ENCODE results near the gene TMPRSS13. TPM values are rescaled to one million over a fixed set of nuclear protein-coding genes. Genes with fewer than 3 reads are reported as not detected.
A peak's percentile ranks its signal among the peaks of the same experiment; 100 is the strongest.

TMPRSS13 gene
- total RNA-seq, 3 donors from 2014 or later: 0.32 to 1.9 (median 0.72) TPM

DNA sequence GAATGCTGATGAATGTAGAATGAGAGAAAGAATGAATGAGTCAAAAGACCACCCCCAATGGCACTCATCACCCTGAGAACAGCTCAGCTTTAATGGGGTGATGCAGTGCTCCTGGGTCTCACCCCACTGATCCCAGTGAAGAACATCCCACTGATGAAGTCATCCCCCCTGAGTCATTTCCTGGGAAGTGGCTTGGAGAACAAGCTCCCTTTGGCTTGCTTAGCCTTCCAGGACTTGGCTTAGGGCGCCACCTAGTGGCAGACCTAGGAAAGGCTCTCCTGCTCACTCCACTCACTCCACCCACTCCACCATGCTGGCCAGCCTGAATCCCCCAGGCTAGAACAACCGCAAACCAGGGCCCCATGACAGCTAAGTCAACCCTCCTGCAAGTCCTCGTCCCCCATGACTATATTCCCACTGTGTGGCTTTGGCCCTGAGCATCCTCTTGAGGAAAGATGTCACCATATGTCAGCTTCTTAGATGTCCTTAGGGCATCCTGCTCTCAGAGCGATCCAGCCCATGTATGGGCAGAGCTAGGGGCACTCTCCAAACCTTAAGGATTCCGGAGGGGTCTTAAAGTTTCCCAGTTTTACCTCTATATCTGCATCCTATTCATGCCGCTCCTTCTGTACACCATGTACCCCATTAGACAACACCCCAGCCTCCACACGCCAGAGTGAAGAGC is 17.8 kb upstream of the TMPRSS13 start:
- Histone ChIP-seq H3K4me3 (no peak overlapping the region), H3K4me1 (ENCODE audit: low read depth) (no peaks in the 10 kb centered on the region), H3K36me3 (ENCODE audit: low read depth) (no peaks in the 10 kb centered on the region), H3K9me3 (no peaks in the 10 kb centered on the region)
- TF ChIP-seq, protein P1, sequence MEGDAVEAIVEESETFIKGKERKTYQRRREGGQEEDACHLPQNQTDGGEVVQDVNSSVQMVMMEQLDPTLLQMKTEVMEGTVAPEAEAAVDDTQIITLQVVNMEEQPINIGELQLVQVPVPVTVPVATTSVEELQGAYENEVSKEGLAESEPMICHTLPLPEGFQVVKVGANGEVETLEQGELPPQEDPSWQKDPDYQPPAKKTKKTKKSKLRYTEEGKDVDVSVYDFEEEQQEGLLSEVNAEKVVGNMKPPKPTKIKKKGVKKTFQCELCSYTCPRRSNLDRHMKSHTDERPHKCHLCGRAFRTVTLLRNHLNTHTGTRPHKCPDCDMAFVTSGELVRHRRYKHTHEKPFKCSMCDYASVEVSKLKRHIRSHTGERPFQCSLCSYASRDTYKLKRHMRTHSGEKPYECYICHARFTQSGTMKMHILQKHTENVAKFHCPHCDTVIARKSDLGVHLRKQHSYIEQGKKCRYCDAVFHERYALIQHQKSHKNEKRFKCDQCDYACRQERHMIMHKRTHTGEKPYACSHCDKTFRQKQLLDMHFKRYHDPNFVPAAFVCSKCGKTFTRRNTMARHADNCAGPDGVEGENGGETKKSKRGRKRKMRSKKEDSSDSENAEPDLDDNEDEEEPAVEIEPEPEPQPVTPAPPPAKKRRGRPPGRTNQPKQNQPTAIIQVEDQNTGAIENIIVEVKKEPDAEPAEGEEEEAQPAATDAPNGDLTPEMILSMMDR (IDR thresholded peaks at IDR 0.05): peak; percentile 80
- DNase-seq: peak; percentile 85 to 92 (median 90)
- intact Hi-C loops (cut with DNase I, micrococcal nuclease): loop anchor here (2.0 to 5.0 kb wide), 2 partner anchors 104 to 105 kb away; no protein-coding TSS in a partner anchor
- ATAC-seq: peak; percentile 94

DNA sequence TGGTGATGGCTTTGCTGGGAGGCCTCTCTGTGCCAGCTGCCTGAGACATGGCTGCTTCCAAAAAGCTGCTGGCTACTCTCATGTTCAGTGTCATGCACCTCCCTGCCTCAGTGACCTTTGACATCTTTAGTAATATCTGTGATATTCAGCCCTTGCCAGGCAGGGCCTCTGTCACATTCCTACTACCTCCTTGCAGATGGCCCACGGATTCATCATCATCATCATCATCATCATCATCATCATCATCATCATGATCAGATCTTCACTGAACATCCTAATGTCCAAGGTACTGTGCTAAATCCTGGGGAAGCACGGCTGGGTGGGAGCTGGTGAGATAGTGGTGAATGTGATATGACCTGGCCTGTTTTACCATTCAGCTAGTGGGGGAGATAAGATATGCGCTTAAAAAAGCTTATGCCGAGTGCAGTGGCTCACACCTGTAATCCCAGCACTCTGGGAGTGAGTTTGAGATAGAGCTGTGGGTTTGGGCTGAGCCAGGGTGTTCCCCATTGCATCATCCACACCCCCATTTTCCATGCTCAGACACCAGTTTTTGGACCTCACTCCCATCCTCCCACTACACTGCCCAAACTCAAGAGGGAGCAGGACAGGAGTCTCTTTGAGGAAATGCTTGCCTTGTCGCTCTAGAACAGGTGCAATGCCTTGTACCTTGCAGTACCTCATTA is 17.1 kb upstream of the TMPRSS13 start:
- Histone ChIP-seq H3K4me3 (no peak overlapping the region), H3K4me1 (ENCODE audit: low read depth) (no peaks in the 10 kb centered on the region), H3K36me3 (ENCODE audit: low read depth) (no peaks in the 10 kb centered on the region), H3K9me3 (no peaks in the 10 kb centered on the region)
- DNase-seq (no peak), ATAC-seq (no peak)
- TF ChIP-seq, protein P1 (IDR thresholded peaks at IDR 0.05): no peak
- intact Hi-C loops (cut with DNase I, micrococcal nuclease): loop anchor here (2.0 to 5.0 kb wide), 2 partner anchors 103 to 104 kb away; no protein-coding TSS in a partner anchor

DNA sequence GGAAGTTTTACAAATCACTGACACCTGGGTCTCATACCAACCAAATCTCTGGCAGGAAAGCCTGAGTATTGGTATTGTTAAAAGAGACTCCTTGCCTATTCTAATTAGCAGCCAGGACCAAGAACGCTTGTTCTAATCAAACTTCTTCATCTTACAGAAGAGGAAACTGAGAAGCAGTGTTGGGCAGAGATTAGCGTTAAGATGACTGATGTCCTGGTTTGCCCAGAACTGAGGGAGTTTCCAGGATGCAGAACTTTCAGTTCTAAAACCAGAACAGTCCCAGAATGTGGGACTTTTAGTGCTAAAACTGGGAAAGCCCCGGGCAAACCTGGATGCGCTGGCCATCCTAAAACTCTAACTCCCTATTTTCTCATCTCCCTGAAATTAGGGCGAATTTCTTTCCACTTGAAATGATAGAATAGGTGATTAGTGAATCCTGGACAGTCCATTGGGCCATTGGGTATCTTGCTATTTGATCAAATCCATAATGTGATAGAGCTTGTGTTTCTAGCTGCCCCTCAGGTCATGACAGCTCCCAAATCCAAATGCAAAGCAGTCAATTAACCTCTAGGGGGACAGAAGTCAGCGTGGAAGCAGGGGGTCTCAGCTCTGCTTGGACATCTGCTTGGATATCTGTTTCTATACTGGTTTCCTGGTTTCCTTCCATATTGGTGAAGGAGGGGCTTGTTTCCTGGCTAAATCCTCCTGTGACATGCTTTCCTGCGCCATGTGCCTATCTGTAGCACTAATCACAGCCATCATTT is 16.0 kb upstream of the TMPRSS13 start:
- ATAC-seq (no peak), DNase-seq (no peak)
- no peaks in the 10 kb centered on the region for H3K36me3 ChIP-seq (ENCODE audit: low read depth)
- TF ChIP-seq, protein P1 (IDR thresholded peaks at IDR 0.05): no peak
- H3K9me3 ChIP-seq: no peaks in the 10 kb centered on the region
- no peak overlapping the region for H3K4me3 ChIP-seq
- no peaks in the 10 kb centered on the region for H3K4me1 ChIP-seq (ENCODE audit: low read depth)
- intact Hi-C loops (cut with DNase I, micrococcal nuclease): loop anchor here in 1 of 2 donors (5.0 kb wide), 1 partner anchor 103 kb away; no protein-coding TSS in a partner anchor

DNA sequence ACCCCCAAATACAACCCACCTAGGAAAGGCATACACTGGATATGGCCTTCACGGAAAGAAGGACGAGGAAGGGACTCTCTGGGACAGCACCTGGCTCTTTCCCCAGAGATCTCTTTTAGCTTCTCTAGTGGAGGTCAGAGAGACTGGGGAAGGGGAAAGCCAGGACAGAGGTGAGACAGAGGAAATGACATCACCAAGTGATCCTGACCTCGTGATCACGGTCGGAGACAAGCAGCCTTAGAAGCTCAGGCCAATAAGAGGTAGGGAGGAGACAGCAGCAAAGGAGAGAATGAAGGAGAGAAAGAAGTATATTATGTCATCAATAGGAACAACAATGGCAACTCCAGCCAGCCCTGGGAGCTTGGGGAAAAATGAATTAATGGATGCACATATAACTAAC is 15.4 kb upstream of the TMPRSS13 start:
- H3K9me3 ChIP-seq: no peaks in the 10 kb centered on the region
- H3K36me3 ChIP-seq (ENCODE audit: low read depth): no peaks in the 10 kb centered on the region
- H3K4me1 ChIP-seq (ENCODE audit: low read depth): no peaks in the 10 kb centered on the region
- no peak for DNase-seq
- TF ChIP-seq, protein P1 (IDR thresholded peaks at IDR 0.05): no peak
- ATAC-seq: no peak
- no peak overlapping the region for H3K4me3 ChIP-seq
- intact Hi-C loops (cut with DNase I, micrococcal nuclease): no loop called here

DNA sequence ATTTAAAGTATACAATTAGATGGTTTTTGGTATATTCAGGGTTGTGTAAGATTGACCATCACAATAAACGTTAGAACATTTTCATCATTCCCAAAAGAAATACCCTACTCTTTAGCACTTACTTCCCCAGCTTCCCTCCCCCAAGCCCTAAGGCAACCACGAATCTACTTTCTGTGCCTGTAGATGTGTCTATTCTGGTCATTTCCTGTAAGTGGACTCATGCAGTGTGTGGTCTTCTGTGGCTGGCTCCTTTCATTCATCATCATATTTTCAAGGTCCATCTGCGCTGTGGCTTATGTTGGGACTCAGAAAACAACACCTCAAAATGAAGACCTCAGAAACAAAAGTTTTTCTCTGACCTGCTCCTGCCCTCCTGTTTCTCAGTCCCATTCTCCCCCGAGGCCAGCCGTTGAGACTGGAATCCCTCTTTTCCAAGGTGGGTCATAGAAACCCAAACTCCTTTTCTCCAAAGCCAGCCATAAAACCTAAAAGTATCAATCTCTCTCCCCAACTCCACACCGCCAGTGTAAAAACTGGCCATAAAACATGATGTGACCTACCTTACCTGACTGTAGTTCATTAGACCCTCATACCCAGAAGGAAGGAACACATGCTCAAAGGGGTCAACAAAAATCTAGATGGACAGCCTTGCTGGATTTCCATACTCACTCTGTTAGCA is 12.9 kb upstream of the TMPRSS13 start:
- intact Hi-C loops (cut with DNase I, micrococcal nuclease): no loop called here
- DNase-seq: no peak
- Histone ChIP-seq H3K4me1 (ENCODE audit: low read depth) (no peaks in the 10 kb centered on the region), H3K9me3 (no peaks in the 10 kb centered on the region), H3K36me3 (ENCODE audit: low read depth) (no peaks in the 10 kb centered on the region), H3K4me3 (no peak overlapping the region)
- ATAC-seq: no peak
- TF ChIP-seq, protein P1 (IDR thresholded peaks at IDR 0.05): no peak

All from mucosa of descending colon (tissue), 3 donors.